ENCODE data around the gene TNNT2.

Gene TNNT2

GRCh38 chr1:201334325-201335173 is 42.9 kb downstream of the TNNT2 start:
- no peak for DNase-seq (ENCODE audit: low read depth in 2 of 2)

- no peak for DNase-seq (ENCODE audit: low read depth in 2 of 2)
These were observed 44.7 kb downstream of the TNNT2 start for GRCh38 chr1:201332616-201333335.

- no peak for DNase-seq (ENCODE audit: low read depth in 2 of 2)
These were observed 45.5 kb downstream of the TNNT2 start for GRCh38 chr1:201332021-201332420.

- no peak for DNase-seq (ENCODE audit: low read depth in 2 of 2)
These were observed 46.3 kb downstream of the TNNT2 start for GRCh38 chr1:201331166-201331565.

GRCh38 chr1:201330541-201330940 is 46.9 kb downstream of the TNNT2 start:
- DNase-seq (ENCODE audit: low read depth in 2 of 2): no peak

- DNase-seq (ENCODE audit: low read depth in 2 of 2): no peak
These were observed 47.7 kb downstream of the TNNT2 start for GRCh38 chr1:201329801-201330200.

- no peak for DNase-seq (ENCODE audit: low read depth in 2 of 2)
These were observed 48.2 kb downstream of the TNNT2 start for GRCh38 chr1:201329286-201329685.

- DNase-seq (ENCODE audit: low read depth in 2 of 2): no peak
These were observed 48.9 kb downstream of the TNNT2 start for GRCh38 chr1:201328576-201328975.

- no peak for DNase-seq (ENCODE audit: low read depth in 2 of 2)
These were observed 49.7 kb downstream of the TNNT2 start for GRCh38 chr1:201327687-201328240.

GRCh38 chr1:201326710-201327109 is 50.8 kb downstream of the TNNT2 start:
- DNase-seq (ENCODE audit: low read depth in 2 of 2): no peak

GRCh38 chr1:201325678-201326060 is 51.8 kb downstream of the TNNT2 start:
- DNase-seq (ENCODE audit: low read depth in 2 of 2): no peak

- DNase-seq (ENCODE audit: low read depth in 2 of 2): no peak
These were observed 52.4 kb downstream of the TNNT2 start for GRCh38 chr1:201324821-201325677.

GRCh38 chr1:201324306-201324705 is 53.2 kb downstream of the TNNT2 start:
- no peak for DNase-seq (ENCODE audit: low read depth in 2 of 2)

GRCh38 chr1:201322653-201323510 is 54.6 kb downstream of the TNNT2 start:
- DNase-seq (ENCODE audit: low read depth in 2 of 2): no peak

- no peak for DNase-seq (ENCODE audit: low read depth in 2 of 2)
These were observed 55.6 kb downstream of the TNNT2 start for GRCh38 chr1:201321826-201322390.

- DNase-seq (ENCODE audit: low read depth in 2 of 2): no peak
These were observed 57.2 kb downstream of the TNNT2 start for GRCh38 chr1:201320168-201320788.

GRCh38 chr1:201319631-201320030 is 57.8 kb downstream of the TNNT2 start:
- no peak for DNase-seq (ENCODE audit: low read depth in 2 of 2)

- DNase-seq (ENCODE audit: low read depth in 2 of 2): no peak
These were observed 58.8 kb downstream of the TNNT2 start for GRCh38 chr1:201318504-201319340.

GRCh38 chr1:201317551-201317950 is 59.9 kb downstream of the TNNT2 start:
- DNase-seq (ENCODE audit: low read depth in 2 of 2): no peak
